Esophagus squamous epithelium (tissue), 4 donors: ENCODE data around the gene PTPRN2.

Source experiments
- CTCF ChIP-seq, 6 experiments: fragments of 450-650 bp in 4 of 6; fragments of 200-600 bp in 2 of 6; sonication (generic) in 2 of 6; IDR thresholded peaks; one replicate each; pipeline ENCODE4 v1.5.1; 2016 to 2019; ENCODE audit warnings: antibody characterized with exemption in 6 of 6, mild to moderate bottlenecking in 4 of 6, moderate library complexity in 4 of 6
- POLR2A ChIP-seq, 4 donors: fragments of 450-650 bp; IDR thresholded peaks; one replicate each; pipeline ENCODE4 v1.6.1; 2017; ENCODE audit warnings: antibody characterized with exemption in 4 of 4, mild to moderate bottlenecking in 4 of 4, moderate library complexity in 3 of 4

GRCh38 chr7:158512042-158512441 lies 75.6 kb downstream of the PTPRN2 start:
- TF ChIP-seq CTCF (IDR thresholded peaks at IDR 0.05) (no peak), POLR2A (IDR thresholded peaks at IDR 0.05) (no peak)
